SH-SY5Y (cell line): Measurements from ENCODE around the gene PPDPF.

Source experiments
- GATA2 ChIP-seq: IDR thresholded peaks from 2 replicates; pipeline ENCODE4 v1.6.1; 2011; ENCODE audit warnings: mild to moderate bottlenecking, low read depth, low read length
- GATA3 ChIP-seq: IDR thresholded peaks from 2 replicates; pipeline ENCODE4 v1.6.1; 2011; ENCODE audit warnings: low read depth, mild to moderate bottlenecking, low read length, moderate library complexity

DNA sequence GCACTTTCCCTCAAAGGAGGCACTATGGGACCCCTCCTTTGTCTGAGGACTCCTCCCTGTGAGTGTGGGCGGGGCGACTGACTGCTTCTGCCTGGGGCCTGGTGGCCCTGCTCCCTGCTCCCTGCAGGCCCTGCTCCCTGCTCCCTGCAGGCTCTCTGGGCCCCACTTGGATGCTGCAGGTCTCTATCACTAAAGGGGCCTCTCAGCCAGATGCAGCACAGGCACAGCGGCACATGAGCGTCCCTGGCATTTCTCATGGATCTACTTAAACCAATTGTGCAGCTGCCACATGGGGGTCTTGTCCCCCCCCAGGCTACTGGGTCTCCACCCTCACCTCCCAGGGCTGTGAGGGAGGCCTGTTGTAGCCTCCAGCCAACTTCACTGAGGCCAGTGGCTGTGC lies 29.5 kb upstream of the PPDPF start:
- no peak for TF ChIP-seq GATA2
- TF ChIP-seq GATA3: no peak
